GM12878 (cell line): ENCODE results near the gene FAM83D. TPM values are rescaled to one million over a fixed set of nuclear protein-coding genes. Genes with fewer than 3 reads are reported as not detected.
A peak's percentile ranks its signal among the peaks of the same experiment; 100 is the strongest.

Experiments
- ATAC-seq: fragments of 200-7000 bp; cut with Tn5 transposase; 3 replicates; pipeline ENCODE4 v1.9.1; 2020; ENCODE audit warnings: mild to moderate bottlenecking, moderate library complexity
- BruUV-seq: library from RNA; stranded (reverse); fragments of 400-500 nt; replicated peaks from 2 replicates; lab custom pipeline; 2021; lab: Mats Ljungman, UMichigan
- CTCF ChIA-PET: fragments of 300-600 bp; sonication (Branson Sonifier 250); formaldehyde crosslinking; extraction: SDS; loops from one replicate; lab custom pipeline; 2021; ENCODE audit warnings: inconsistent platforms; lab: Yijun Ruan, JAX
- POLR2A ChIA-PET: fragments of 350-600 bp; formaldehyde crosslinking; extraction: SDS; loops from one replicate; lab custom pipeline; 2021; ENCODE audit warnings: inconsistent platforms; lab: Charles Lee
- RAD21 ChIA-PET: fragments of 300-600 bp; sonication (Branson Sonifier 250); formaldehyde crosslinking; loops from one replicate; lab custom pipeline; 2023; ENCODE audit warnings: antibody characterized with exemption; ENCODE audit not compliant: unreplicated experiment; lab: Charles Lee
- SMC1A ChIA-PET: fragments of 300-600 bp; sonication (Branson Sonifier 250); formaldehyde crosslinking; loops from one replicate; lab custom pipeline; 2023; ENCODE audit not compliant: unreplicated experiment, uncharacterized antibody; lab: Charles Lee
- DNase-seq: peaks from one replicate; pipeline ENCODE4 v3.0.0-alpha.2; 2011; ENCODE audit warnings: low read depth, low spot score
- FAIRE-seq: peaks from 3 replicates; lab custom pipeline; 2011; peaks lifted over from hg19 to GRCh38; lab: Jason Lieb, UNC
- H2AFZ ChIP-seq: 2 replicates; pipeline ENCODE4 v1.6.0; 2011; ENCODE audit warnings: low read depth, low read length, control low read depth; ENCODE audit not compliant: control insufficient read depth
- H3K27ac ChIP-seq: 2 replicates; pipeline ENCODE4 v1.5.1; 2011; ENCODE audit warnings: control low read depth; ENCODE audit not compliant: control insufficient read depth, insufficient read depth
- H3K27me3 ChIP-seq, 2 experiments: replicated peaks in 1 of 2; 2 replicates each; pipeline versions ENCODE4 v1.6.0 to v1.6.1; 2011; ENCODE audit warnings: low read length in 1 of 2; ENCODE audit not compliant: control insufficient read depth in 2 of 2, insufficient read depth in 2 of 2
- H3K36me3 ChIP-seq, 2 experiments: 2 replicates each; pipeline ENCODE4 v1.5.1; 2011; ENCODE audit warnings: low read length in 1 of 2; ENCODE audit not compliant: control insufficient read depth in 2 of 2, insufficient read depth in 2 of 2
- H3K4me1 ChIP-seq: 2 replicates; pipeline ENCODE4 v1.6.1; 2011; ENCODE audit warnings: mild to moderate bottlenecking, low read length, moderate library complexity, mixed read lengths; ENCODE audit not compliant: control insufficient read depth, insufficient read depth
- H3K4me2 ChIP-seq: 2 replicates; pipeline ENCODE4 v1.6.0; 2011; ENCODE audit warnings: control low read depth; ENCODE audit not compliant: control insufficient read depth, insufficient read depth
- H3K4me3 ChIP-seq: fragments of 200-600 bp; sonication (generic); 2 replicates; pipeline ENCODE4 v1.5.1; 2016
- H3K79me2 ChIP-seq: 2 replicates; pipeline ENCODE4 v1.6.0; 2011; ENCODE audit warnings: low read length; ENCODE audit not compliant: control insufficient read depth, insufficient read depth
- H3K9ac ChIP-seq: 2 replicates; pipeline ENCODE4 v1.8.0; 2011; ENCODE audit warnings: low read length, control low read depth, mixed read lengths; ENCODE audit not compliant: control insufficient read depth, insufficient read depth
- H3K9me3 ChIP-seq: replicated peaks from 3 replicates; pipeline ENCODE4 v1.5.1; 2011; ENCODE audit warnings: mild to moderate bottlenecking, low read length; ENCODE audit not compliant: control insufficient read depth, insufficient read depth
- H4K20me1 ChIP-seq: 2 replicates; pipeline ENCODE4 v1.6.0; 2011; ENCODE audit not compliant: control insufficient read depth, insufficient read depth
- BHLHE40 ChIP-seq, 2 experiments: fragments of 450-650 bp in 1 of 2; IDR thresholded peaks; 2 replicates each; pipeline ENCODE4 v1.6.1; 2011 to 2017; ENCODE audit warnings: low read depth in 2 of 2, borderline replicate concordance in 1 of 2, improper control_type of control experiment in 1 of 2, low read length in 1 of 2, mild to moderate bottlenecking in 1 of 2
- ZBTB40 ChIP-seq: fragments of 450-650 bp; IDR thresholded peaks from 2 replicates; pipeline ENCODE4 v1.6.1; 2016; ENCODE audit warnings: mild to moderate bottlenecking, moderate library complexity, borderline replicate concordance
- WGBS: methylation state at CpG from one replicate; pipeline ENCODE4 v1.1.6; 2016; ENCODE audit warnings: low lambda C conversion rate; ENCODE audit not compliant: insufficient replicate concordance, insufficient coverage; ENCODE audit errors: missing lambda C conversion rate; 5-methylcytosine and 5-hydroxymethylcytosine counted together
- in situ Hi-C: fragments of 300-500 bp; cut with MboI; formaldehyde crosslinking; loops from 9 replicates; pipeline ENCODE4 v1.14.3; 2018; ENCODE audit warnings: mixed read lengths
- intact Hi-C: fragments of 100-400 bp; cut with micrococcal nuclease; formaldehyde crosslinking; loops from one replicate; pipeline ENCODE4 v1.14.2; 2022; ENCODE audit not compliant: unreplicated experiment
- polyA plus RNA-seq, 11 experiments: library from polyadenylated mRNA; depleted of rRNA in 4 of 11; unstranded in 6 of 11; stranded (reverse) in 5 of 11; fragments of >200 nt; fragmentation: Nextera tagmentation in 4 of 11; fragmentation: Illumina TruSeq in 1 of 11; extraction: Ambion mirVana in 4 of 11; extraction: Trizol in 1 of 11; gene quantifications; 1 replicate in 1 of 11; 2 replicates in 10 of 11; pipeline versions ENCODE4 v1.2.1 to v1.2.3, GENCODE V29; 2011 to 2016; ENCODE audit warnings: inconsistent platforms in 2 of 11, missing spikeins in 2 of 11, low read depth in 1 of 11
- total RNA-seq, 4 experiments: library from RNA; depleted of rRNA in 3 of 4; stranded (reverse); fragments of >200 nt in 3 of 4; fragmentation: Illumina TruSeq in 1 of 4; extraction: Trizol in 1 of 4; gene quantifications; 2 replicates each; pipeline versions ENCODE4 v1.2.1 to v1.2.3, GENCODE V29; 2013 to 2021

FAM83D gene
- total and polyA plus RNA-seq, 10 of the 15 experiments (the other 5 are each of a cell fraction or from before 2014, with no cell fraction given) = 4.5 to 34.8 (median 19.2) TPM

- no peak overlapping the region; the same call in 1 of the 2 replicates for H3K9ac ChIP-seq
- H4K20me1 ChIP-seq = no peaks in the 10 kb centered on the region
- intact Hi-C loops = loop anchor here (2.0 kb wide), 1 partner anchor 30 kb away; the partner anchor contains the start of gene DHX35
- peak overlapping the region; percentile 2 for H2AFZ ChIP-seq
- POLR2A ChIA-PET = interaction anchor here (0.6 to 5.0 kb wide), 5 partner anchors 10 to 494 kb away, joined by 3 to 21 read pairs (median 3); partner anchors contain the start of gene DHX35
- SMC1A ChIA-PET = interaction anchor here (0.7 to 6.6 kb wide), 5 partner anchors 8 to 172 kb away, joined by 3 to 54 read pairs (median 3); no protein-coding TSS in a partner anchor
- H3K79me2 ChIP-seq = peaks cover 97% of the 10 kb centered on the region
- FAIRE-seq = no peak
- peak overlapping the region; percentile 31 for H3K4me2 ChIP-seq
- in situ Hi-C loops = no loop called here
- peak overlapping the region; percentile 55; the same call in 1 of the 2 replicates for H3K4me3 ChIP-seq
- H3K27ac ChIP-seq = peak overlapping the region; percentile 26; the same call in 1 of the 2 replicates
- RAD21 ChIA-PET = interaction anchor here (0.8 to 11.9 kb wide), 6 partner anchors 31 to 287 kb away, joined by 3 to 91 read pairs (median 6); partner anchors contain the start of genes DHX35 and PPP1R16B
- CTCF ChIA-PET = interaction anchor here (0.7 to 12.8 kb wide), 12 partner anchors 18 to 283 kb away, joined by 3 to 182 read pairs (median 4); partner anchors contain the start of gene DHX35
- no peaks in the 10 kb centered on the region for H3K9me3 ChIP-seq
- no peak for DNase-seq
- ATAC-seq = peak; percentile 38
- no TSS peak for BruUV-seq
- peaks cover 4 to 5% of the 10 kb centered on the region in 2 experiments; a peak in 3 of 4 replicates for H3K36me3 ChIP-seq
- 47% methylated on average over 9 of the region's 9 CpGs for WGBS
- H3K27me3 ChIP-seq = no peaks in the 10 kb centered on the region
- TF ChIP-seq ZBTB40 = no peak
- TF ChIP-seq BHLHE40 (IDR thresholded peaks at IDR 0.05; ENCODE audit: borderline replicate concordance in 1 of 2, low read depth in 2 of 2, low read length in 1 of 2) = peak in 1 of 2 experiments; percentile 50; a peak in 2 of 4 replicates
- peaks cover 12% of the 10 kb centered on the region for H3K4me1 ChIP-seq
Measured at GRCh38 chr20:38932457-38933120, 6.4 kb downstream of the FAM83D start.
